Muscle layer of duodenum (tissue), 2 donors: ENCODE data around the gene ABL1.

Experiments
- H3K27ac ChIP-seq: one replicate; pipeline ENCODE4 v1.7.0; 2013; ENCODE audit warnings: mild to moderate bottlenecking, low read length
- H3K27me3 ChIP-seq: one replicate; pipeline ENCODE4 v1.7.0; 2013; ENCODE audit warnings: low read depth, mild to moderate bottlenecking, control low read depth, low read length
- H3K36me3 ChIP-seq, 2 donors: one replicate each; pipeline ENCODE4 v1.7.0; 2013; ENCODE audit warnings: low read length in 2 of 2, control low read depth in 1 of 2, mild to moderate bottlenecking in 1 of 2; ENCODE audit not compliant: insufficient read depth in 2 of 2, control insufficient read depth in 1 of 2
- H3K4me1 ChIP-seq, 2 donors: one replicate each; pipeline ENCODE4 v1.7.0; 2013; ENCODE audit warnings: low read length in 2 of 2, mild to moderate bottlenecking in 2 of 2, control low read depth in 1 of 2, moderate library complexity in 1 of 2; ENCODE audit not compliant: insufficient read depth in 2 of 2, control insufficient read depth in 1 of 2
- H3K4me3 ChIP-seq, 2 donors: one replicate each; pipeline ENCODE4 v1.7.0; 2013; ENCODE audit warnings: low read length in 2 of 2, low read depth in 1 of 2, mild to moderate bottlenecking in 1 of 2
- H3K9me3 ChIP-seq, 2 donors: one replicate each; pipeline ENCODE4 v1.7.0; 2013; ENCODE audit warnings: low read length in 2 of 2, control low read depth in 1 of 2, mild to moderate bottlenecking in 1 of 2; ENCODE audit not compliant: control insufficient read depth in 1 of 2
- donor health status: healthy.

ABL1 gene

GRCh38 chr9:130866474-130866965 lies 31.5 kb downstream of the ABL1 start:
- H3K4me3 ChIP-seq = no peak overlapping the region
- H3K4me1 ChIP-seq = peaks cover 4 to 69% of the 10 kb centered on the region in 2 donors
- H3K27me3 ChIP-seq = no peaks in the 10 kb centered on the region
- no peak overlapping the region for H3K27ac ChIP-seq
- H3K9me3 ChIP-seq = no peaks in the 10 kb centered on the region
- H3K36me3 ChIP-seq = peaks cover 13 to 34% of the 10 kb centered on the region in 2 donors

- H3K9me3 ChIP-seq = no peaks in the 10 kb centered on the region
- H3K4me1 ChIP-seq = peaks cover 4 to 69% of the 10 kb centered on the region in 2 donors
- H3K36me3 ChIP-seq = peaks cover 24 to 45% of the 10 kb centered on the region in 2 donors
- no peak overlapping the region for H3K27ac ChIP-seq
- H3K27me3 ChIP-seq = no peaks in the 10 kb centered on the region
- H3K4me3 ChIP-seq = no peak overlapping the region
Measured at GRCh38 chr9:130867556-130867955, 32.5 kb downstream of the ABL1 start.

GRCh38 chr9:130868230-130868629 lies 33.2 kb downstream of the ABL1 start:
- Histone ChIP-seq H3K4me1 (peaks cover 4 to 69% of the 10 kb centered on the region in 2 donors), H3K36me3 (peaks cover 30 to 48% of the 10 kb centered on the region in 2 donors)

GRCh38 chr9:130869250-130869649 lies 34.2 kb downstream of the ABL1 start:
- H3K36me3 ChIP-seq = peaks cover 41 to 56% of the 10 kb centered on the region in 2 donors
- no peak overlapping the region for H3K27ac ChIP-seq
- no peaks in the 10 kb centered on the region for H3K9me3 ChIP-seq
- no peak overlapping the region for H3K4me3 ChIP-seq
- peaks cover 4 to 66% of the 10 kb centered on the region in 2 donors for H3K4me1 ChIP-seq
- H3K27me3 ChIP-seq = no peaks in the 10 kb centered on the region

More at GRCh38 chr9:130868230-130868629, 33.2 kb downstream of the ABL1 start:
- Histone ChIP-seq H3K9me3 (no peaks in the 10 kb centered on the region), H3K27me3 (no peaks in the 10 kb centered on the region), H3K4me3 (no peak overlapping the region), H3K27ac (no peak overlapping the region)

- peaks cover 47 to 61% of the 10 kb centered on the region in 2 donors for H3K36me3 ChIP-seq
- no peaks in the 10 kb centered on the region for H3K9me3 ChIP-seq
- no peaks in the 10 kb centered on the region for H3K27me3 ChIP-seq
- peaks cover 4 to 66% of the 10 kb centered on the region in 2 donors for H3K4me1 ChIP-seq
- H3K27ac ChIP-seq = no peak overlapping the region
- H3K4me3 ChIP-seq = no peak overlapping the region
Measured at GRCh38 chr9:130870491-130871381, 35.7 kb downstream of the ABL1 start.

GRCh38 chr9:130871395-130872062 lies 36.5 kb downstream of the ABL1 start:
- Histone ChIP-seq H3K4me3 (no peak overlapping the region), H3K36me3 (peaks cover 51 to 61% of the 10 kb centered on the region in 2 donors), H3K9me3 (no peaks in the 10 kb centered on the region), H3K27ac (no peak overlapping the region), H3K4me1 (peaks cover 4 to 60% of the 10 kb centered on the region in 2 donors), H3K27me3 (no peaks in the 10 kb centered on the region)

- peaks cover 51 to 60% of the 10 kb centered on the region in 2 donors for H3K36me3 ChIP-seq
- no peak overlapping the region for H3K27ac ChIP-seq
- H3K4me1 ChIP-seq = peaks cover 4 to 54% of the 10 kb centered on the region in 2 donors
- H3K27me3 ChIP-seq = no peaks in the 10 kb centered on the region
- H3K4me3 ChIP-seq = no peak overlapping the region
- H3K9me3 ChIP-seq = no peaks in the 10 kb centered on the region
Measured at GRCh38 chr9:130872093-130872492, 37.0 kb downstream of the ABL1 start.

GRCh38 chr9:130872508-130872907 lies 37.5 kb downstream of the ABL1 start:
- Histone ChIP-seq H3K4me3 (no peak overlapping the region), H3K36me3 (peaks cover 51 to 56% of the 10 kb centered on the region in 2 donors), H3K27me3 (no peaks in the 10 kb centered on the region), H3K9me3 (no peaks in the 10 kb centered on the region), H3K27ac (peak overlapping the region; percentile 39), H3K4me1 (peaks cover 0 to 50% of the 10 kb centered on the region in 2 donors)

GRCh38 chr9:130872912-130873503 lies 38.0 kb downstream of the ABL1 start:
- peaks cover 0 to 46% of the 10 kb centered on the region in 2 donors for H3K4me1 ChIP-seq
- H3K9me3 ChIP-seq = no peaks in the 10 kb centered on the region
- H3K4me3 ChIP-seq = no peak overlapping the region
- H3K27ac ChIP-seq = peak overlapping the region; percentile 39
- no peaks in the 10 kb centered on the region for H3K27me3 ChIP-seq
- peaks cover 53 to 55% of the 10 kb centered on the region in 2 donors for H3K36me3 ChIP-seq

GRCh38 chr9:130873966-130874365 lies 38.9 kb downstream of the ABL1 start:
- H3K4me3 ChIP-seq = no peak overlapping the region
- H3K27ac ChIP-seq = no peak overlapping the region
- H3K36me3 ChIP-seq = peaks cover 62% of the 10 kb centered on the region in 2 donors
- peaks cover 0 to 46% of the 10 kb centered on the region in 2 donors for H3K4me1 ChIP-seq
- no peaks in the 10 kb centered on the region for H3K9me3 ChIP-seq
- no peaks in the 10 kb centered on the region for H3K27me3 ChIP-seq

GRCh38 chr9:130874783-130875182 lies 39.7 kb downstream of the ABL1 start:
- Histone ChIP-seq H3K9me3 (no peaks in the 10 kb centered on the region), H3K4me3 (no peak overlapping the region), H3K27ac (no peak overlapping the region), H3K4me1 (peaks cover 0 to 38% of the 10 kb centered on the region in 2 donors), H3K27me3 (no peaks in the 10 kb centered on the region), H3K36me3 (peaks cover 66 to 70% of the 10 kb centered on the region in 2 donors)
